Thymus (tissue), 11 donors: Measurements from ENCODE around the gene SH3BP4. TPM values are rescaled to one million over a fixed set of nuclear protein-coding genes. Genes with fewer than 3 reads are reported as not detected.
"Not testable (repeated sequence)": the region's sequence is repeated elsewhere in the genome, so short reads cannot be mapped to it uniquely, and the experiment has no call there.

Source experiments
- DNase-seq, 9 donors: peaks; one replicate each; pipeline ENCODE4 v3.0.0-alpha.2; 2013; ENCODE audit warnings: low spot score in 9 of 9, low read depth in 6 of 9, missing footprints in 1 of 9
- H3K27ac ChIP-seq, 2 donors: one replicate each; pipeline ENCODE4 v1.5.1; 2013; ENCODE audit warnings: control low read depth in 1 of 2, low read depth in 1 of 2, low read length in 1 of 2, mild to moderate bottlenecking in 1 of 2, moderate library complexity in 1 of 2
- H3K27me3 ChIP-seq, 2 donors: one replicate each; pipeline ENCODE4 v1.5.1; 2013; ENCODE audit warnings: low read length in 1 of 2; ENCODE audit not compliant: control insufficient read depth in 2 of 2, insufficient read depth in 1 of 2
- H3K36me3 ChIP-seq, 2 donors: one replicate each; pipeline ENCODE4 v1.5.1; 2013; ENCODE audit warnings: low read length in 1 of 2, mild to moderate bottlenecking in 1 of 2, moderate library complexity in 1 of 2; ENCODE audit not compliant: control insufficient read depth in 2 of 2, insufficient read depth in 2 of 2
- H3K4me1 ChIP-seq, 2 donors: one replicate each; pipeline ENCODE4 v1.5.1; 2013; ENCODE audit warnings: low read length in 2 of 2; ENCODE audit not compliant: control insufficient read depth in 2 of 2, insufficient read depth in 2 of 2
- H3K4me3 ChIP-seq, 2 donors: one replicate each; pipeline ENCODE4 v1.5.1; 2013; ENCODE audit warnings: low read length in 2 of 2, control low read depth in 1 of 2, mild to moderate bottlenecking in 1 of 2
- H3K9me3 ChIP-seq, 2 donors: one replicate each; pipeline ENCODE4 v1.5.1; 2013; ENCODE audit warnings: low read length in 1 of 2, mild to moderate bottlenecking in 1 of 2; ENCODE audit not compliant: control insufficient read depth in 2 of 2, insufficient read depth in 1 of 2
- WGBS: extraction: QIAGEN DNeasy Blood & Tissue Kit; methylation state at CpG from one replicate; pipeline ENCODE4 v1.1.7; 2013; 5-methylcytosine and 5-hydroxymethylcytosine counted together
- polyA plus RNA-seq: library from polyadenylated mRNA; stranded (reverse); fragments of 200-250 nt; gene quantifications from one replicate; pipeline ENCODE4 v1.2.3, GENCODE V29; 2013
- total RNA-seq: library from RNA; stranded (reverse); fragments of 120-200 nt; gene quantifications from one replicate; pipeline ENCODE4 v1.2.4, GENCODE V29; 2013
- donor health status: healthy.

Gene SH3BP4
- total and polyA plus RNA-seq, 2 donors = 6.2 to 12.3 TPM

DNA sequence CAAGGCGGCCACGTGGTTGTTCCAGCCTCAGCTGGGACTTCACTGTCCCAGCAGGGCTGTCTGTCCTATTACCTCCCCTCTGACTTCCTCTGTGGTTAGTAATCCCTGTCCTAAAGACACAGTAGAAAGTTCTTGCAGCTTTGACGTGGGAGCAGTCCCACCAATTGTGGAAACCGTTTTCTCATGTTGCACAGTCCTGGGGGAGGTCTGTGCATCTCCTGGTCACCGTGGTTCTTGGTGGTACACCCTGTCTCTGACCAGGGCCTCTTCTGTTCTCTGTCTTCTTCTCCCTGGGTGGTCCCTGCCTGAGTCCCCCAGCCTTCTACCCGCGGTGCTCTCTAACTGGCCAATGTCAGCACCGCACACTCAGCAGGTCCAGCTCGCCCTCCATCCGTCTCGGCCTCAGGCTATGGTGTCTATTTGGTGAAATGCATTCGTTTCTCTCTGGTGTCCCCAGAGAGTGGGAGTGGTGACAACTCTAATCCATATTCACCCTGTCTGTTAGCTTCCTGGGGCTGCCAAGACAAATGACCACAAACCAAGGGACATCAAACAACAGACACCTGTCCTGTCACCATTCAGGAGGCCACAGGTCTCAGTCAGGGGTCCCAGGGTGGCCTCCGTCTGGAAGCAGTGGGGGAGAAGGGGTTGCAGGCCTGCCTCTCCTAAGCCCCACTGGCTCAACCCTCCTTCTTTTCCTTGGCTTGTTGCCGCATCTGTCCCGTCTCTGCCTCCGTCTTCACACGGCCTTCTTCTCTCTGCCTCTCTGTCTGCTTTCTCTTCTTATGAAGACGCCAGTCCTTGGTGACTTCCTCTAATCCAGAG, 99.8 kb downstream of the SH3BP4 start:
- Histone ChIP-seq H3K36me3 (no peaks in the 10 kb centered on the region), H3K27me3 (no peaks in the 10 kb centered on the region), H3K27ac (no peak overlapping the region), H3K4me1 (peaks cover 0 to 6% of the 10 kb centered on the region in 2 donors), H3K9me3 (no peaks in the 10 kb centered on the region), H3K4me3 (no peak overlapping the region)
- no peak for DNase-seq
- 80% methylated on average over 18 of the region's 18 CpGs for WGBS

DNA sequence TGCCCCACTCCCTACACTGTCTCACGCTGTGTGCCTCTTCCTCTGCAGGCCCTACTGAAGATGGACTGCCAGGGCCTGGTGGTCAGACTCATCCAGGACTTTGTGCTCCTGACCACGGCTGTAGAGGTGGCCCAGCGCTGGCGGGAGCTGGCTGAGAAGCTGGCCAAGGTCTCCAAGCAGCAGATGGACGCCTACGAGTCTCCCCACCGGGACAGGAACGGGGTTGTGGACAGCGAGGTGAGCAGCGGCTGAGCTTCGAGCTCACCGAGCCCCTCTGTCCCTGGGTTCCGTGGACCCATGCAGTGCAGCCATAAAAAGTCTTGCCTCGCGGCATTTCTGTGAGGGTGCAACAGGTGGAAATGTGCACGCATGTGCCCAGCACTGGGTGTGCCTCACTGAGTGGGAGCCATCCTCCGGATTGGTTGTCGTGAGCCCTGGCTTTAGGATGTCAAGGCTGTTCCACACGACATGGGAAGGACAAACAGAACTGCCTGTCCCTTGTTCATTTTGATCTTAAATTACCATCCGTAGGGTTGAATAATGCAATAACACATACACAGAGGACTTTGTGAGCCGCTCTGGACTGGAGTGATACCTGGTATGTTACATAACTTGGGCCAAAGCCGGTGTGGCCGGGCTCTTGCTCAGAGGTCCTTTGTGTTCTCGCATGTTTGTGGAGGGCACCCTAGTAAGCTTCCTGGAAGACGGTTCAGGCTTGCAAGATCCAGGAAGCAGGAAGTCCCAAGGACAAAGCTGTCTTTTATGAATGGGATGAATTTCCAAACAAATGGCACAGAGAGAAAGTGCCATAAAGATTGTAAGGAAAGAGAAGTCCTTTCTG, 100.9 kb downstream of the SH3BP4 start:
- H3K4me1 ChIP-seq = peaks cover 0 to 6% of the 10 kb centered on the region in 2 donors
- no peak overlapping the region for H3K27ac ChIP-seq
- H3K9me3 ChIP-seq = no peaks in the 10 kb centered on the region
- H3K4me3 ChIP-seq = no peak overlapping the region
- no peak for DNase-seq
- WGBS = 97% methylated on average over 25 of the region's 25 CpGs
- H3K27me3 ChIP-seq = no peaks in the 10 kb centered on the region
- no peaks in the 10 kb centered on the region for H3K36me3 ChIP-seq

GRCh38 chr2:235053651-235054050, 101.8 kb downstream of the SH3BP4 start:
- H3K36me3 ChIP-seq = no peaks in the 10 kb centered on the region
- H3K4me1 ChIP-seq = peaks cover 0 to 6% of the 10 kb centered on the region in 2 donors
- no peak overlapping the region for H3K4me3 ChIP-seq
- 95% methylated on average over 16 of the region's 16 CpGs for WGBS
- DNase-seq = no peak
- no peaks in the 10 kb centered on the region for H3K9me3 ChIP-seq
- H3K27ac ChIP-seq = no peak overlapping the region
- H3K27me3 ChIP-seq = no peaks in the 10 kb centered on the region

DNA sequence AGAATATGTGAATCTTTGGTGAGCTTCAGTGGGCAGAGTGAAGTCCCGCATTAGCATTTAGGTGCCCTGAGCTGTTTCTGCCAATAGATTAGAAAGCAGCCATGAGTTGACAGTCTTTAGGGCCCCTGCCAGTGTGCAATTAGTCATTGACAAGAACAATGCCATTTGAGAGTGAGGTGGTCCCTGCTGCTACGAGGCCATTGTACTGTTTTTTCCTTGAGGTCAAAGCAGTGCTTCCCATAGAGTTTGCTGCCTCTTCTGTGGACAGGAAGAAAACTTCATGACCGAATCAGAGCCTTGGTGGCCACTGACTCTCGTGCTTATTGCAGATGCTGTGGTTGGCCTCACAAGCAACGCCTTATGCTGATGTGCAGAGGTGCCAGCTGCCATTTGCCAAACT, 102.7 kb downstream of the SH3BP4 start:
- WGBS = 91% methylated on average over 5 of the region's 5 CpGs
- no peak overlapping the region for H3K4me3 ChIP-seq
- DNase-seq = no peak
- H3K4me1 ChIP-seq = peaks cover 0 to 6% of the 10 kb centered on the region in 2 donors
- no peaks in the 10 kb centered on the region for H3K27me3 ChIP-seq
- H3K9me3 ChIP-seq = no peaks in the 10 kb centered on the region
- no peak overlapping the region for H3K27ac ChIP-seq
- H3K36me3 ChIP-seq = no peaks in the 10 kb centered on the region

DNA sequence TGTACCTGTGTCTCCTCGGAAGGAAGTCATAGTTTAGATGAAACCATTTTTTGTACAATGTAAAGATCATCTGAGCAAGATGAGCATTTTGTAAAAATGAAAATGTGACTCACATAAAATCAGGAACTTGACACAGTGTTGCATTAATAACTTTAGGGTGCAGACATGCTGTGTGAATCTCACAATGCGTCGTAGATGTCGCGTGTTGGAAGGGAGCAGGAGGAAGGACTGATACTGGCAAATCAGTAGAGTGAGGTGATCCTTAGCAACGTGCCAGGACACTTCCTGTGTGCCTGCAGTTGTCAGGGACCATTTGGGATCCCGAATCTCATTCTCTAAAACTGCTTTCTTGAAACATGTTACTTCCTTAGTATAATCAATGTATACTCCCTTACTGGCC, 103.1 kb downstream of the SH3BP4 start:
- H3K27ac ChIP-seq = no peak overlapping the region
- no peaks in the 10 kb centered on the region for H3K9me3 ChIP-seq
- H3K36me3 ChIP-seq = no peaks in the 10 kb centered on the region
- DNase-seq = no peak
- H3K4me3 ChIP-seq = no peak overlapping the region
- 93% methylated on average over 7 of the region's 7 CpGs for WGBS
- no peaks in the 10 kb centered on the region for H3K27me3 ChIP-seq
- H3K4me1 ChIP-seq = peaks cover 0 to 6% of the 10 kb centered on the region in 2 donors

- H3K9me3 ChIP-seq = no peaks in the 10 kb centered on the region
- no peaks in the 10 kb centered on the region for H3K27me3 ChIP-seq
- H3K4me1 ChIP-seq = peaks cover 0 to 1% of the 10 kb centered on the region in 2 donors
- no peak overlapping the region for H3K4me3 ChIP-seq
- no peaks in the 10 kb centered on the region for H3K36me3 ChIP-seq
- H3K27ac ChIP-seq = no peak overlapping the region
- 82% methylated on average over 12 of the region's 12 CpGs for WGBS
- peak in 1 of 9 donors; percentile 30 for DNase-seq
These were observed 104.2 kb downstream of the SH3BP4 start for GRCh38 chr2:235055891-235056516.

DNA sequence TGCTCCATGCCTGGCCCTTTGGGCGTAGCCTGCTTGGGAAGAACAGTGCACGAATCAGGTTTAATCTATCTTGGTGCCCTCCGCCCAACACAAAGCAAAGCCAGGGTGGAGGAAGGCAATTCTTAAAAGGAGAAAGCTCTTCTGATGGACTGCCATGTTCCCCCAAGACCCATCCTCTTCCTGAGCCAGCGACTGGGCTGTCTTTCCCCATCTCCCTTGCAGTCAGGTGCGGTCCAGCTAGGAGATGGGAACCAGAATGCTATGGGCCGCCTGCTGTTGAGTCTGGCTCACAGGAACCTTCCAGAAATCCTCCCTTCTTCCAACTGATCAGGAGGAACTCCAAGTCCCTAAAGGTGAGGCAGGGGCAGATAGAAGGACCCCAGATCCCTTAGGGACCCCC, 105.0 kb downstream of the SH3BP4 start:
- Histone ChIP-seq H3K9me3 (no peaks in the 10 kb centered on the region), H3K4me1 (no peaks in the 10 kb centered on the region), H3K27ac (no peak overlapping the region), H3K27me3 (no peaks in the 10 kb centered on the region), H3K36me3 (no peaks in the 10 kb centered on the region), H3K4me3 (no peak overlapping the region)
- no peak for DNase-seq
- 98% methylated on average over 6 of the region's 6 CpGs for WGBS

- DNase-seq, H3K4me1 ChIP-seq: not testable (repeated sequence)
- 90% methylated on average over 2 of the region's 3 CpGs for WGBS
These were observed 105.8 kb downstream of the SH3BP4 start for GRCh38 chr2:235057616-235058015.

DNA sequence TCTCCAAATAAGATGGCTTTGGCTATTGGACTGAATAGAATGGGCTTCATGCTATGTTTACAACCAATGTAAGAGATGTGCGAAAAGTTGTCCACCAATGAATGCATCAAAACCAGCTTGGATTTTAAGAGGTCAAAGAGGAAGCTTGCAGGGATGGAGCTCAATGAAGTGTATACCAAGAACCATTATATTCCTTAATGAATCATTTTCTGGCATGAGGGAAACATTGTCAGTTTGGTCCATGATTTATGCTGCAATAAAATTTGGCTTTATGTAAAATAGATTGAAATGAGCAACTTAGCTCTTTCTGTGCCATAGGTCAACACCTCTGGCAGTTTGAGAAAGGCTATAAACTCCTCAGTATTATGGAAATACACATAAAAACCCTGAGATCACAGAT, 107.3 kb downstream of the SH3BP4 start:
- WGBS = 100% methylated on average over 1 of the region's 1 CpG
- no peaks in the 10 kb centered on the region for H3K9me3 ChIP-seq
- H3K36me3 ChIP-seq = no peaks in the 10 kb centered on the region
- no peak overlapping the region for H3K27ac ChIP-seq
- H3K4me1 ChIP-seq = no peaks in the 10 kb centered on the region
- no peaks in the 10 kb centered on the region for H3K27me3 ChIP-seq
- DNase-seq = no peak
- H3K4me3 ChIP-seq = no peak overlapping the region

More at GRCh38 chr2:235057616-235058015, 105.8 kb downstream of the SH3BP4 start:
- H3K36me3 ChIP-seq, H3K4me3 ChIP-seq, H3K9me3 ChIP-seq, H3K27ac ChIP-seq, H3K27me3 ChIP-seq: not testable (repeated sequence)
